ENCODE results near the gene TMPRSS5.
"Not testable (repeated sequence)": the region's sequence is repeated elsewhere in the genome, so short reads cannot be mapped to it uniquely, and the experiment has no call there.

TMPRSS5 gene

GRCh38 chr11:113697756-113698407 lies 8.2 kb downstream of the TMPRSS5 start:
- DNase-seq (ENCODE audit: low spot score) = no peak

GRCh38 chr11:113697111-113697510 lies 9.0 kb downstream of the TMPRSS5 start:
- DNase-seq (ENCODE audit: low spot score) = no peak

- DNase-seq (ENCODE audit: low spot score) = no peak
These were observed 10.9 kb downstream of the TMPRSS5 start for GRCh38 chr11:113695207-113695606.

GRCh38 chr11:113694390-113694789 lies 11.7 kb downstream of the TMPRSS5 start:
- no peak for DNase-seq (ENCODE audit: low spot score)

- no peak for DNase-seq (ENCODE audit: low spot score)
These were observed 13.1 kb downstream of the TMPRSS5 start for GRCh38 chr11:113693030-113693429.

GRCh38 chr11:113690619-113691569 lies 15.2 kb downstream of the TMPRSS5 start:
- DNase-seq (ENCODE audit: low spot score) = peak; percentile 87

- peak; percentile 69 for DNase-seq (ENCODE audit: low spot score)
These were observed 16.1 kb downstream of the TMPRSS5 start for GRCh38 chr11:113689768-113690618.

- DNase-seq (ENCODE audit: low spot score) = no peak
These were observed 20.3 kb downstream of the TMPRSS5 start for GRCh38 chr11:113685654-113686359.

GRCh38 chr11:113684496-113684895 lies 21.6 kb downstream of the TMPRSS5 start:
- no peak for DNase-seq (ENCODE audit: low spot score)

GRCh38 chr11:113683481-113684046 lies 22.5 kb downstream of the TMPRSS5 start:
- no peak for DNase-seq (ENCODE audit: low spot score)

GRCh38 chr11:113681711-113682413 lies 24.2 kb downstream of the TMPRSS5 start:
- DNase-seq (ENCODE audit: low spot score) = no peak

- DNase-seq (ENCODE audit: low spot score) = peak; percentile 90
These were observed 24.8 kb downstream of the TMPRSS5 start for GRCh38 chr11:113681282-113681681.

GRCh38 chr11:113677685-113678084 lies 28.4 kb downstream of the TMPRSS5 start:
- no peak for DNase-seq (ENCODE audit: low spot score)

GRCh38 chr11:113675565-113675964 lies 30.5 kb downstream of the TMPRSS5 start:
- DNase-seq (ENCODE audit: low spot score) = no peak

- no peak for DNase-seq (ENCODE audit: low spot score)
These were observed 31.0 kb downstream of the TMPRSS5 start for GRCh38 chr11:113675003-113675561.

GRCh38 chr11:113674397-113674685 lies 31.8 kb downstream of the TMPRSS5 start:
- DNase-seq (ENCODE audit: low spot score) = no peak

GRCh38 chr11:113673550-113674396 lies 32.3 kb downstream of the TMPRSS5 start:
- no peak for DNase-seq (ENCODE audit: low spot score)

GRCh38 chr11:113671914-113672313 lies 34.2 kb downstream of the TMPRSS5 start:
- DNase-seq (ENCODE audit: low spot score) = not testable (repeated sequence)

- no peak for DNase-seq (ENCODE audit: low spot score)
These were observed 35.3 kb downstream of the TMPRSS5 start for GRCh38 chr11:113670831-113671215.

Measured in hematopoietic multipotent progenitor cell treated with erythropoietin and hydrocortisone succinate and interleukin-3 and kit ligand, for 15 days (in vitro differentiated cells).